Measurements from ENCODE around the gene C10orf53. TPM values are rescaled to one million over a fixed set of nuclear protein-coding genes. Genes with fewer than 3 reads are reported as not detected.
"Not testable (repeated sequence)": the region's sequence is repeated elsewhere in the genome, so short reads cannot be mapped to it uniquely, and the experiment has no call there.

C10orf53 gene
- total and polyA plus RNA-seq, 7 experiments from 2014 or later = not detected

DNA sequence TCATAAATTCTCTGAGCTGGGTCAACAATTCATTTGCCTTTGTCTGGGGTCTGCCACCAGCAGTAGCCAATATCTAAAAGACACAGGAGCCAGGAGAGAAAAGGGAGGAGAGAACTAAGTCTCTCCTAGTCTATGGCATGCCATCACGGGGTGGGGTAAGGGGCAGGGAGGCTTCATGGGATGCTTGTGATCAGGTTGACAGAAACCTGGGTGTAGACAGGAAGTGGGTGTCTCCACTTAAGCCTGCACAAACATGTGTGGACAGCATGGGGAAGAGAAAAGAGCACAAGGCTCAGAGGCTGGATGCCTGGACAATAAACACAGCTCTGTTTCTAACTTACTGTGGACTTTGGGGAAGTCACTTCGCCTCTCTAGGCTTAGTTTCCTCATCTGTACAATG lies 11.5 kb upstream of the C10orf53 start:
- Mint-ChIP-seq H3K4me3 (no peak overlapping the region), H3K4me1 (no peaks in the 10 kb centered on the region), H3K27me3 (peaks cover 9 to 51% (median 27%) of the 10 kb centered on the region in 5 donors), H3K36me3 (no peaks in the 10 kb centered on the region), H3K9me3 (peaks cover 0 to 11% (median 0%) of the 10 kb centered on the region in 11 donors), H3K27ac (no peak overlapping the region)
- POLR2A ChIA-PET = no interaction called here
- no peak overlapping the region for H3K4me3 ChIP-seq (ENCODE audit: low read length)
- DNase-seq (no peak), ATAC-seq (no peak)
- H3K27me3 ChIP-seq (ENCODE audit: control insufficient read depth in 2 of 2, insufficient read depth in 2 of 2, low read length in 2 of 2) = no peaks in the 10 kb centered on the region
- intact Hi-C loops (cut with micrococcal nuclease) = no loop called here
- H3K9me3 ChIP-seq (ENCODE audit: control insufficient read depth in 2 of 3, low read length in 3 of 3) = no peaks in the 10 kb centered on the region
- H3K36me3 ChIP-seq (ENCODE audit: control insufficient read depth in 2 of 3, insufficient read depth in 3 of 3, low read length in 3 of 3) = no peaks in the 10 kb centered on the region
- H3K27ac ChIP-seq (ENCODE audit: low read depth, low read length) = no peak overlapping the region
- CTCF ChIA-PET = no interaction called here
- H3K4me1 ChIP-seq (ENCODE audit: control insufficient read depth in 2 of 2, insufficient read depth in 2 of 2, low read length in 2 of 2) = no peaks in the 10 kb centered on the region

DNA sequence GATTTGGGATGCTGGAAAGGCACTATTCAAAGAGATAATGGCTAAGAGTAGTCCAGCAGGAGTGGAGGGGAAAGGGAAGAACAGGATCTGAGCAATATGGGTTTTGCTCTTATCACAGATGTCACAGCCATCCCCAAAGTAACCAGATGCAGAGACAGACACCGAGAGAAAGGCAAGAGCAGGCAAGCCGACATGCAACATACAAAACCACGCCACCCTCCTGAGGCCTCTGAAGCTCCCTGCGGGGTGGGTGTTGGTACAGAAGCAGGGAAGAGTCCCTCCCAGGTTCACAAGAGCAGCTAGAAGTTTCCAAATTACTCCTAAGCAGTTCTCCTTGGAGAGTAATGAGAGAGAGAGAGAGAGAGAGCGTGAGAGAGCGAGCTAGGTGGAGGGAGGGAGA lies 10.8 kb upstream of the C10orf53 start:
- H3K9me3 Mint-ChIP-seq = peaks cover 0 to 12% (median 0%) of the 10 kb centered on the region in 11 donors
- peaks cover 16 to 52% (median 33%) of the 10 kb centered on the region in 5 donors for H3K27me3 Mint-ChIP-seq
- intact Hi-C loops (cut with micrococcal nuclease) = no loop called here

DNA sequence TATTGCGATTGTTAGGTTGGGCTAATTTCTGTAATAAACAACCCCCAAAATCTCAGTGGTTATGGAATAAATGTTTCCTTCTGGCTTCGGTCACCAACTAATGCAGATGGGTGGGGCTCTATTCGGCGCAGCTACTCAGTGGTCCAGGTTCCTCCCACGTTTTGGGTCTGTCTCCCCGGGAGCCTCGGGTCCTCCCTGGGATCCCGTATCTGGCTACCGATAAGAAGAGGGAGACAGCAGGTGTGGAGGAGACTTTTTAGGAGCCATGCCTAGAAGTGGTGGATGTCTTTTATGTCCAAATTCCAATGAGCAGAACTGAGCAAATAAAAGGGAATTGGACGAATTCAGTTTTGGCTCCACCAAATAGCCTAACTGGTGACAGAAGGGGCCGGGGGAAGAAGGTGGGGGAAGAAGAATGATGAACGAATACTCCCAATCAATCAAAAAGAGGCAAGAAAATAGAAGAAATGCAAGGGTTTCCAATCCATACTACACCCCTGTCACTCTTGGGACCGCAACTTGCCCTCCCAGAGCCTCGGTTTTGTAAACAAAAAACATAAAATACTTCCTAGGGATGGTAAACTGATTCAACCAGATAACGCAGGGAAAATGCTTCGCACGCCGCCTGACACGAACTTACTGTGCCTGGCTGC lies 498 bp upstream of the C10orf53 start:
- Histone ChIP-seq H3K4me3 (ENCODE audit: low read length) (no peak overlapping the region), H3K27ac (ENCODE audit: low read depth, low read length) (no peak overlapping the region), H3K36me3 (ENCODE audit: control insufficient read depth in 2 of 3, insufficient read depth in 3 of 3, low read length in 3 of 3) (no peaks in the 10 kb centered on the region), H3K9me3 (ENCODE audit: control insufficient read depth in 2 of 3, low read length in 3 of 3) (peaks cover 0 to 10% (median 0%) of the 10 kb centered on the region in 3 experiments), H3K27me3 (ENCODE audit: control insufficient read depth in 2 of 2, insufficient read depth in 2 of 2, low read length in 2 of 2) (no peaks in the 10 kb centered on the region), H3K4me1 (ENCODE audit: control insufficient read depth in 2 of 2, insufficient read depth in 2 of 2, low read length in 2 of 2) (no peaks in the 10 kb centered on the region)
- H3K4me1 Mint-ChIP-seq = peaks cover 0 to 6% (median 0%) of the 10 kb centered on the region in 7 donors
- intact Hi-C loops (cut with micrococcal nuclease) = no loop called here
- peak overlapping the region in 3 of 10 donors; percentile 20 to 36 (median 22) for H3K4me3 Mint-ChIP-seq
- no peak for DNase-seq
- H3K27me3 Mint-ChIP-seq = peaks cover 34 to 69% (median 56%) of the 10 kb centered on the region in 5 donors
- CTCF ChIA-PET = no interaction called here
- no peak for ATAC-seq
- peaks cover 8 to 62% (median 37%) of the 10 kb centered on the region in 11 donors for H3K9me3 Mint-ChIP-seq
- no peak overlapping the region for H3K27ac Mint-ChIP-seq
- H3K36me3 Mint-ChIP-seq = peaks cover 0 to 12% (median 0%) of the 10 kb centered on the region in 5 donors
- POLR2A ChIA-PET = no interaction called here

More for the DNA sequence above, 10.8 kb upstream of the C10orf53 start:
- no peaks in the 10 kb centered on the region for H3K4me1 Mint-ChIP-seq
- no peak overlapping the region for H3K4me3 Mint-ChIP-seq
- no peaks in the 10 kb centered on the region for H3K36me3 Mint-ChIP-seq
- Histone ChIP-seq H3K27ac (ENCODE audit: low read depth, low read length) (no peak overlapping the region), H3K27me3 (ENCODE audit: control insufficient read depth in 2 of 2, insufficient read depth in 2 of 2, low read length in 2 of 2) (no peaks in the 10 kb centered on the region), H3K4me3 (ENCODE audit: low read length) (no peak overlapping the region), H3K4me1 (ENCODE audit: control insufficient read depth in 2 of 2, insufficient read depth in 2 of 2, low read length in 2 of 2) (no peaks in the 10 kb centered on the region), H3K9me3 (ENCODE audit: control insufficient read depth in 2 of 3, low read length in 3 of 3) (no peaks in the 10 kb centered on the region), H3K36me3 (ENCODE audit: control insufficient read depth in 2 of 3, insufficient read depth in 3 of 3, low read length in 3 of 3) (no peaks in the 10 kb centered on the region)
- POLR2A ChIA-PET = no interaction called here
- CTCF ChIA-PET = no interaction called here
- ATAC-seq = no peak
- DNase-seq = no peak
- H3K27ac Mint-ChIP-seq = no peak overlapping the region

DNA sequence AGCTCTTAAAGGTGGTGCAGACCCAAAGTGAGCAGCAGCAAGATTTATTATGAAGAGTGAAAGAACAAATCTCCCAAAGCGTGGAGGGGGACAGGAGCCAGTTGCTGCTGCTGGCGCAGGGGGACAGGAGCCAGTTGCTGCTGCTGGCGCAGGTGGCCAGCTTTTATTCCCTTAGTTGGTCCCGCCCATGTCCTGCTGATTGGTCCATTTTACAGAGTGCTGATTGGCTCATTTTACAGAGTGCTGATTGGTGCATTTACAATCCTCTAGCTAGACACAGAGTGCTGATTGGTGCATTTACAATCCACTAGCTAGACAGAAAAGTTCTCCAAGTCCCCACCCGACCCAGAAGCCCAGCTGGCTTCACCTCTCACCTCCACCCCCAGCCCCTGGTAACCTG lies 3.0 kb downstream of the C10orf53 start:
- H3K36me3 ChIP-seq (ENCODE audit: control insufficient read depth in 2 of 3, insufficient read depth in 3 of 3, low read length in 3 of 3); H3K27me3 ChIP-seq (ENCODE audit: control insufficient read depth in 2 of 2, insufficient read depth in 2 of 2, low read length in 2 of 2); POLR2A ChIA-PET; H3K27ac ChIP-seq (ENCODE audit: low read depth, low read length); ATAC-seq; H3K4me3 Mint-ChIP-seq; H3K4me1 Mint-ChIP-seq; DNase-seq; CTCF ChIA-PET; H3K4me1 ChIP-seq (ENCODE audit: control insufficient read depth in 2 of 2, insufficient read depth in 2 of 2, low read length in 2 of 2); intact Hi-C loops (cut with micrococcal nuclease); H3K27ac Mint-ChIP-seq; H3K4me3 ChIP-seq (ENCODE audit: low read length): not testable (repeated sequence)
- Mint-ChIP-seq H3K27me3 (peaks cover 34 to 54% (median 52%) of the 10 kb centered on the region in 5 donors), H3K36me3 (peaks cover 0 to 15% (median 0%) of the 10 kb centered on the region in 5 donors), H3K9me3 (peaks cover 10 to 69% (median 41%) of the 10 kb centered on the region in 11 donors)
- peaks cover 0 to 16% (median 0%) of the 10 kb centered on the region in 3 experiments for H3K9me3 ChIP-seq (ENCODE audit: control insufficient read depth in 2 of 3, low read length in 3 of 3)

DNA sequence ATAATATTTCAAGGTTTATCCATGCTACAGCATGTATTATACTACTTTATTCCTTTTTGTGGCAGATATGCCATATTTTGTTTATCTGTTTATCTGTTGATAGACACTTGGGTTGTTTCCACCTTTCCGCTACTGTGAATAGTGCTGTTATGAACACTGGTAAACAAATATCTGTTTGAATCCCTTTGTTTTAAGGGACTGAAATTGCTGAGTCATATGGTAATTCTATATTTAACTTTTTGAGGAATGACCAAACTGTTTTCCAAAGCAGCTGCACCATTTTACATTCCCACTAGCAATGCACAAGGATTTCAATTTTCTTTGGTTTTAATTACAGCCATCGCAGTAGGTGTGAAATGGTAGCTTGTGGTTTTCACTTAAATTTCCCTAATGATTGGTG lies 3.4 kb downstream of the C10orf53 start:
- H3K27ac Mint-ChIP-seq = no peak overlapping the region
- H3K27me3 ChIP-seq (ENCODE audit: control insufficient read depth in 2 of 2, insufficient read depth in 2 of 2, low read length in 2 of 2) = no peaks in the 10 kb centered on the region
- ATAC-seq = no peak
- H3K27me3 Mint-ChIP-seq = peaks cover 34 to 54% (median 52%) of the 10 kb centered on the region in 5 donors
- peaks cover 0 to 17% (median 0%) of the 10 kb centered on the region in 5 donors for H3K36me3 Mint-ChIP-seq
- H3K4me1 ChIP-seq (ENCODE audit: control insufficient read depth in 2 of 2, insufficient read depth in 2 of 2, low read length in 2 of 2) = no peaks in the 10 kb centered on the region
- no peak overlapping the region for H3K27ac ChIP-seq (ENCODE audit: low read depth, low read length)
- peaks cover 10 to 69% (median 36%) of the 10 kb centered on the region in 11 donors for H3K9me3 Mint-ChIP-seq
- H3K36me3 ChIP-seq (ENCODE audit: control insufficient read depth in 2 of 3, insufficient read depth in 3 of 3, low read length in 3 of 3) = no peaks in the 10 kb centered on the region
- peaks cover 0 to 16% (median 0%) of the 10 kb centered on the region in 3 experiments for H3K9me3 ChIP-seq (ENCODE audit: control insufficient read depth in 2 of 3, low read length in 3 of 3)
- no peak overlapping the region for H3K4me3 ChIP-seq (ENCODE audit: low read length)
- H3K4me1 Mint-ChIP-seq = peaks cover 0 to 6% (median 0%) of the 10 kb centered on the region in 7 donors
- intact Hi-C loops (cut with micrococcal nuclease) = no loop called here
- ChIA-PET CTCF (no interaction called here), POLR2A (no interaction called here)
- H3K4me3 Mint-ChIP-seq = no peak overlapping the region
- no peak for DNase-seq

DNA sequence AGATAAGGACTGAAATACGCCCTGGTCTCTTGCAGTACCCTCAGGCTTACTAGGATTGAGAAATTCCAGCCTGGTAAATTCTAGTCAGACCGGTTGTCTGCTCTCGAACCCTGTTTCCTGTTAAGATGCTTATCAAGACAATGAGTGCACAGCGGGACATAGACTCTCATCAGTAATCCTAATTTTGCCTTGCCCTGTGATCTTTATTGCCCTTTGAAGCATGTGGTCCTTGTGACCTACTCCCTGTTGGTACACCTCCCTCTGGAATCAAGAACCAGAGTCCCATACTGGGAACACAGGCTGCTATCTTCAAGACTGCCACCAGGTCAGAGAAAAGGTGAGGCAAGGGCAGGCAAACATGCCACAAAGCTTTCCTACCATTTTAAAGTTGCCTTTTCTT lies 7.2 kb downstream of the C10orf53 start:
- ChIA-PET CTCF (no interaction called here), POLR2A (no interaction called here)
- ATAC-seq = no peak
- H3K9me3 Mint-ChIP-seq = peaks cover 1 to 56% (median 19%) of the 10 kb centered on the region in 11 donors
- Histone ChIP-seq H3K36me3 (ENCODE audit: control insufficient read depth in 2 of 3, insufficient read depth in 3 of 3, low read length in 3 of 3) (no peaks in the 10 kb centered on the region), H3K27ac (ENCODE audit: low read depth, low read length) (no peak overlapping the region), H3K9me3 (ENCODE audit: control insufficient read depth in 2 of 3, low read length in 3 of 3) (peaks cover 0 to 6% (median 0%) of the 10 kb centered on the region in 3 experiments), H3K4me3 (ENCODE audit: low read length) (no peak overlapping the region), H3K27me3 (ENCODE audit: control insufficient read depth in 2 of 2, insufficient read depth in 2 of 2, low read length in 2 of 2) (no peaks in the 10 kb centered on the region), H3K4me1 (ENCODE audit: control insufficient read depth in 2 of 2, insufficient read depth in 2 of 2, low read length in 2 of 2) (no peaks in the 10 kb centered on the region)
- peaks cover 0 to 13% (median 0%) of the 10 kb centered on the region in 5 donors for H3K36me3 Mint-ChIP-seq
- peaks cover 49 to 62% (median 59%) of the 10 kb centered on the region in 5 donors for H3K27me3 Mint-ChIP-seq
- peaks cover 0 to 4% (median 0%) of the 10 kb centered on the region in 7 donors for H3K4me1 Mint-ChIP-seq
- no peak for DNase-seq
- intact Hi-C loops (cut with micrococcal nuclease) = no loop called here
- no peak overlapping the region for H3K4me3 Mint-ChIP-seq
- no peak overlapping the region for H3K27ac Mint-ChIP-seq
